Mesenchymal stem cell (in vitro differentiated cells and primary cell): ENCODE measurements around the gene FLAD1.

Experiments
- DNase-seq: peaks from one replicate; pipeline ENCODE4 v3.0.0-alpha.2; 2013
- H2AFZ ChIP-seq: one replicate; pipeline ENCODE4 v1.6.1; 2013; ENCODE audit warnings: low read depth, mild to moderate bottlenecking, control low read depth, inconsistent platforms, low read length, moderate library complexity
- H2AK5ac ChIP-seq: 2 replicates; pipeline ENCODE4 v1.6.1; 2013; ENCODE audit warnings: low read length, moderate library complexity, mild to moderate bottlenecking, inconsistent platforms; ENCODE audit not compliant: severe bottlenecking
- H2BK120ac ChIP-seq: one replicate; pipeline ENCODE4 v1.6.1; 2013; ENCODE audit warnings: low read depth, mild to moderate bottlenecking, inconsistent platforms, low read length, moderate library complexity
- H2BK12ac ChIP-seq, 2 experiments: one replicate each; pipeline ENCODE4 v1.6.1; 2013; ENCODE audit warnings: inconsistent platforms in 2 of 2, low read length in 2 of 2, mild to moderate bottlenecking in 2 of 2, moderate library complexity in 2 of 2, control low read depth in 1 of 2
- H2BK15ac ChIP-seq: one replicate; pipeline ENCODE4 v1.6.1; 2013; ENCODE audit warnings: mild to moderate bottlenecking, low read depth, inconsistent platforms; ENCODE audit not compliant: poor library complexity, severe bottlenecking
- H2BK5ac ChIP-seq: 2 replicates; pipeline ENCODE4 v1.6.1; 2013; ENCODE audit warnings: low read depth, mild to moderate bottlenecking, low read length, control low read depth, inconsistent platforms; ENCODE audit not compliant: poor library complexity, severe bottlenecking
- H3K14ac ChIP-seq, 2 experiments: one replicate each; pipeline ENCODE4 v1.6.1; 2013; ENCODE audit warnings: inconsistent platforms in 2 of 2, low read length in 2 of 2, control low read depth in 1 of 2, mild to moderate bottlenecking in 1 of 2, moderate library complexity in 1 of 2
- H3K18ac ChIP-seq, 2 experiments: one replicate each; pipeline ENCODE4 v1.6.1; 2013; ENCODE audit warnings: inconsistent platforms in 2 of 2, low read length in 2 of 2, control low read depth in 1 of 2, low read depth in 1 of 2, mild to moderate bottlenecking in 1 of 2
- H3K23ac ChIP-seq, 2 experiments: one replicate each; pipeline ENCODE4 v1.6.1; 2013; ENCODE audit warnings: inconsistent platforms in 2 of 2, low read length in 2 of 2, mild to moderate bottlenecking in 2 of 2, moderate library complexity in 2 of 2, control low read depth in 1 of 2
- H3K27ac ChIP-seq: 2 replicates; pipeline ENCODE4 v1.5.1; 2013; ENCODE audit warnings: mild to moderate bottlenecking, moderate library complexity, low read length, control low read depth, inconsistent platforms; ENCODE audit not compliant: poor library complexity, severe bottlenecking
- H3K27me3 ChIP-seq, 2 experiments: 2 replicates each; pipeline versions ENCODE4 v1.6.1 to v1.7.0; 2013; ENCODE audit warnings: low read length in 2 of 2, mild to moderate bottlenecking in 2 of 2, moderate library complexity in 2 of 2, control low read depth in 1 of 2, inconsistent platforms in 1 of 2; ENCODE audit not compliant: control insufficient read depth in 1 of 2, insufficient read depth in 1 of 2
- H3K36me3 ChIP-seq, 2 experiments: 2 replicates each; pipeline versions ENCODE4 v1.6.1 to v1.7.0; 2013; ENCODE audit warnings: low read length in 2 of 2, control low read depth in 1 of 2, inconsistent platforms in 1 of 2, low read depth in 1 of 2, mild to moderate bottlenecking in 1 of 2; ENCODE audit not compliant: insufficient read depth in 2 of 2, control insufficient read depth in 1 of 2
- H3K4ac ChIP-seq, 2 experiments: one replicate each; pipeline ENCODE4 v1.6.1; 2013; ENCODE audit warnings: inconsistent platforms in 2 of 2, low read length in 2 of 2, mild to moderate bottlenecking in 2 of 2, moderate library complexity in 2 of 2, control low read depth in 1 of 2, low read depth in 1 of 2
- H3K4me1 ChIP-seq: 2 replicates; pipeline ENCODE4 v1.6.1; 2013; ENCODE audit warnings: low read depth, low read length, control low read depth; ENCODE audit not compliant: control insufficient read depth, insufficient read depth
- H3K4me2 ChIP-seq: 2 replicates; pipeline ENCODE4 v1.6.1; 2013; ENCODE audit warnings: low read length, mild to moderate bottlenecking, inconsistent platforms; ENCODE audit not compliant: poor library complexity, severe bottlenecking
- H3K4me3 ChIP-seq, 2 experiments: 2 replicates each; pipeline versions ENCODE4 v1.5.1 to v1.7.0; 2013; ENCODE audit warnings: low read length in 2 of 2, mild to moderate bottlenecking in 2 of 2, control low read depth in 1 of 2, low read depth in 1 of 2; ENCODE audit not compliant: insufficient read depth in 1 of 2
- H3K79me1 ChIP-seq: replicated peaks from 2 replicates; pipeline ENCODE4 v1.6.1; 2013; ENCODE audit warnings: mild to moderate bottlenecking, control low read depth, low read length, inconsistent platforms; ENCODE audit not compliant: poor library complexity, severe bottlenecking
- H3K9ac ChIP-seq: 2 replicates; pipeline ENCODE4 v1.7.0; 2013; ENCODE audit warnings: mild to moderate bottlenecking, low read length, moderate library complexity
- H3K9me3 ChIP-seq: 2 replicates; pipeline ENCODE4 v1.7.0; 2013; ENCODE audit warnings: mild to moderate bottlenecking, low read length; ENCODE audit not compliant: control insufficient read depth
- H4K8ac ChIP-seq: one replicate; pipeline ENCODE4 v1.6.1; 2013; ENCODE audit warnings: inconsistent platforms, mild to moderate bottlenecking, low read length, moderate library complexity
- H4K91ac ChIP-seq: one replicate; pipeline ENCODE4 v1.6.1; 2013; ENCODE audit warnings: mild to moderate bottlenecking, low read length, inconsistent platforms
- WGBS: methylation state at CpG from one replicate; pipeline ENCODE4 v1.1.7; 2013; ENCODE audit warnings: mixed read lengths; 5-methylcytosine and 5-hydroxymethylcytosine counted together

The FLAD1 gene

DNA sequence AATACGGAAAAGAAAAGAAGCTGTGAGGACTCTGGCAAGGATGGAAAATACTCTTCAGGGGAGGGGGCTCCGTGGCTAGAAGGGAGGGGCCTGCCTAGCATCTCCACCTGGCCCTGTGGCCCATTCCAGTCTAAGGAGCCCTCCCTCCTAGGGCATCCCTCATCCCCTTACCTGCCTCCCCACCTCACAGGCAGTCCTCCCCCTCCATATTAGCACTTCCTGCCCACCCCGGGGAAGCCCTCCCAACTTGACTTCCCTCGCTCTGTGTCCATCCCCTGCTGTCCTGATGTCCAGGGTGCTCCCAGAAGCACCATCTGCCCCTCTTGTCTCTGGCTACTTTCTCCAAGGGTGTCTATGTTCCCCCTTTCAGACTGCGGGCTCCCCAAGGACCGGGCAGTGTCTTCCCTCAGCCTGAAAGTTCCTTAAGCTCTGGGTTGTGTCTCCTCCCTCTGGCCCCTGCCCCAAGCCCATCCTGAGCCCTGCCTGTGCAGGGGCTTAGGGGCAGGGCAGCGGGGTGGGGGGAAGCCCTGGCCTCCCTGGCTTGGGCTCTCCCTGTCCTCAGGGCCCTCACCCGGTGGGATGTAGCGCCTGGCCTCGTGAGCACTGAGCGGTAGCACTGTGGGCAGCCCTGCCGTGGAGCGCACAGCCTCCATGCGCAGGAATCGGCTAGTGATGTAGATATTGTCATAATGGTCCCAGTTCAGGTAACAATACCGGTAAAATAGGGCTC, 46.5 kb downstream of the FLAD1 start:
- Histone ChIP-seq H4K91ac (no peak overlapping the region), H3K4me1 (peaks cover 6% of the 10 kb centered on the region), H2BK5ac (no peak overlapping the region), H3K4me2 (no peak overlapping the region), H2BK12ac (no peak overlapping the region), H3K36me3 (no peaks in the 10 kb centered on the region), H3K9me3 (no peaks in the 10 kb centered on the region), H4K8ac (no peak overlapping the region), H2AK5ac (no peak overlapping the region), H3K18ac (no peak overlapping the region), H3K9ac (no peak overlapping the region), H3K23ac (peak overlapping the region in 1 of 2 experiments; percentile 36), H3K27me3 (peaks cover 0 to 25% of the 10 kb centered on the region in 2 experiments), H2BK120ac (no peak overlapping the region), H3K79me1 (no peaks in the 10 kb centered on the region), H2AFZ (no peak overlapping the region), H2BK15ac (no peak overlapping the region), H3K14ac (no peak overlapping the region), H3K27ac (no peak overlapping the region), H3K4me3 (no peak overlapping the region), H3K4ac (no peak overlapping the region)
- DNase-seq, result no peak
- 95% methylated on average over 15 of the region's 16 CpGs for WGBS

DNA sequence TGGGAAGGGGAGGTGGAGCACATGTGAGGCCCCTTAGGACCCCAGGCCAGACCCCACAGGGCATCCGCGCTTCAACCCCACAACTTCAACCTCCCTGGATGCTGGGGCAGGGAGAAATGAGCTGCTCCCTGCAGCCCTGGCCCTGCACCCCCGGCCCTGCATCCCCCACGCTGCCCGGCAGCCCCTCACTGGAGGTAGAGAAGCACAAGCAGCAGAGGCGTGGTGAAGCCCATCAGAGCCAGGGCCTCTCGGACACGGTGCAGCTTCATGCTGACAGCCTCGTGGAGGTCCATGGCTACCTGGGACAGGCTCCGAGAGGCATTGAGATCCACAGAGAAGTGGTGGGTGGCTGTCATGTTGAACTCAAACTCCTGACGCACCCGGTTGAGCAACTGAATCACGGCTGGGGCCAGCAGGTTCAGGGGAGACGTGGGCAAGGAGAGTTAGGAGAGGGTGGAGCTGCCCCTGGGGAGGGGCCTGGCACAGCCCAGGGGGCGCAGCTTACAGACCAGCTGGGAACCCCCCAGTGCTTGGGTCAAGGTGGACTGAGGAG, 47.2 kb downstream of the FLAD1 start:
- H4K8ac ChIP-seq, result no peak overlapping the region
- no peak for DNase-seq
- H3K27me3 ChIP-seq, result peaks cover 0 to 25% of the 10 kb centered on the region in 2 experiments
- H2BK120ac ChIP-seq, result no peak overlapping the region
- H4K91ac ChIP-seq, result peak overlapping the region; percentile 60
- H2AK5ac ChIP-seq, result no peak overlapping the region
- H2BK15ac ChIP-seq, result no peak overlapping the region
- H3K14ac ChIP-seq, result no peak overlapping the region
- no peak overlapping the region for H3K4me2 ChIP-seq
- no peak overlapping the region for H2AFZ ChIP-seq
- no peaks in the 10 kb centered on the region for H3K9me3 ChIP-seq
- H3K79me1 ChIP-seq, result no peaks in the 10 kb centered on the region
- WGBS, result 81% methylated on average over 15 of the region's 15 CpGs
- H3K36me3 ChIP-seq, result no peaks in the 10 kb centered on the region
- H3K9ac ChIP-seq, result no peak overlapping the region
- H3K27ac ChIP-seq, result no peak overlapping the region
- no peak overlapping the region for H2BK12ac ChIP-seq
- H2BK5ac ChIP-seq, result no peak overlapping the region
- peak overlapping the region in 1 of 2 experiments; percentile 29 for H3K4me3 ChIP-seq
- no peak overlapping the region for H3K23ac ChIP-seq
- H3K4me1 ChIP-seq, result peaks cover 6% of the 10 kb centered on the region
- H3K4ac ChIP-seq, result no peak overlapping the region
- no peak overlapping the region for H3K18ac ChIP-seq

DNA sequence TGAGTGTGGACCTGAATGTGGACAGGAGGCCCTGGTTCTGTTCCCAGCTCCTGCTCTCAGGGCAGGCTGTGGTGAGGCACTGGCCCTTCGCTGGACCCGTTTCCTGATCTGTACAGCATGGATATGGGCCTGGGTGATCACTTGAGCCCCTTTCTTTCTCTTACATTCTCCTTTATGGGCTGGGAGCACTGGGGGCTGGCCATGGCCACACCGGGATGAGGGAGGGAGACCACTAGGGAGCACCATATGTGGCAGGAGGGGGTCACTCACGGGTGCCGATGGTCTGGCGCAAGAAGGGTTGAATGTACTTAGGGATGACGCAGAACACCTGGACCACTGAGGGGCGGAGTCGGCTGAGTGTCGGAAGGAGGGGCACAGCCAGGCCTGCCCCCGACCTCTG, 47.8 kb downstream of the FLAD1 start:
- Histone ChIP-seq H3K4me3 (no peak overlapping the region), H2AK5ac (no peak overlapping the region), H3K18ac (no peak overlapping the region), H4K91ac (no peak overlapping the region), H4K8ac (no peak overlapping the region), H2BK15ac (no peak overlapping the region), H3K36me3 (no peaks in the 10 kb centered on the region), H2AFZ (no peak overlapping the region), H2BK5ac (no peak overlapping the region), H3K4me2 (no peak overlapping the region), H3K23ac (no peak overlapping the region), H3K9me3 (no peaks in the 10 kb centered on the region), H3K27ac (no peak overlapping the region), H3K27me3 (peaks cover 0 to 25% of the 10 kb centered on the region in 2 experiments), H2BK120ac (no peak overlapping the region), H3K79me1 (no peaks in the 10 kb centered on the region), H2BK12ac (no peak overlapping the region), H3K14ac (no peak overlapping the region), H3K4me1 (peaks cover 6% of the 10 kb centered on the region), H3K4ac (no peak overlapping the region), H3K9ac (no peak overlapping the region)
- no peak for DNase-seq
- WGBS, result 91% methylated on average over 9 of the region's 11 CpGs

DNA sequence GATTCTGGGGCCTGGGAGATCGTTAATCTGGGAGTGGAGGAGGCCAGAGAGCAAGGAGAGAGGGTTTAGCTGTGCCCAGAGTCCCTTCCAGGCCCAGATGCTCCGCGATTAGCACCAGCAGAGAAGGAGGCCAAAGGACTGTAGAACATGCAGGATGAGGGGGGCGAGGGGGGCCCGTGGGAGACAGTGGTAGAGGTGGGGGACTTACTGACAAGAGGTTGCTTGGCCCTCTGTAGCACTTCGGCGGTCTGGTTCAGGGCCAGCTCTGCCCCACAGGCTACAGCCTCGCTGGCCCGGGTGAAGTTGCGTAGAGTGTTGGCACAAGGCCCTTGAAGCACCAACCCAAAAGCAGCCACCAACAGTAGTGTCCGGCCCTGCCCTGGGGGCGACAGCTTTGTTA, 49.7 kb downstream of the FLAD1 start:
- no peaks in the 10 kb centered on the region for H3K9me3 ChIP-seq
- H3K18ac ChIP-seq, result no peak overlapping the region
- no peak overlapping the region for H3K4ac ChIP-seq
- H2BK5ac ChIP-seq, result no peak overlapping the region
- peaks cover 0 to 27% of the 10 kb centered on the region in 2 experiments for H3K27me3 ChIP-seq
- no peak overlapping the region for H2BK15ac ChIP-seq
- no peak overlapping the region for H4K91ac ChIP-seq
- H2AK5ac ChIP-seq, result no peak overlapping the region
- H3K14ac ChIP-seq, result no peak overlapping the region
- no peak overlapping the region for H3K4me2 ChIP-seq
- H3K27ac ChIP-seq, result no peak overlapping the region
- H2BK12ac ChIP-seq, result no peak overlapping the region
- no peaks in the 10 kb centered on the region for H3K36me3 ChIP-seq
- H3K79me1 ChIP-seq, result no peaks in the 10 kb centered on the region
- H4K8ac ChIP-seq, result no peak overlapping the region
- H2BK120ac ChIP-seq, result no peak overlapping the region
- H3K4me3 ChIP-seq, result no peak overlapping the region
- WGBS, result 87% methylated on average over 12 of the region's 12 CpGs
- no peak for DNase-seq
- no peak overlapping the region for H2AFZ ChIP-seq
- no peaks in the 10 kb centered on the region for H3K4me1 ChIP-seq
- H3K23ac ChIP-seq, result no peak overlapping the region
- H3K9ac ChIP-seq, result no peak overlapping the region
